Neutrophil (primary cell): ENCODE data around the gene STARD13.

ENCODE experiments used
- H3K27ac ChIP-seq: fragments of 200-600 bp; sonication (generic); 2 replicates; pipeline ENCODE4 v1.5.1; 2016; ENCODE audit warnings: mild to moderate bottlenecking, moderate library complexity
- H3K27me3 ChIP-seq: fragments of 200-600 bp; sonication (generic); 2 replicates; pipeline ENCODE4 v1.6.0; 2016; ENCODE audit warnings: mild to moderate bottlenecking
- H3K36me3 ChIP-seq: fragments of 200-600 bp; sonication (generic); 2 replicates; pipeline ENCODE4 v1.5.1; 2017
- H3K4me1 ChIP-seq, 2 experiments: fragments of 200-600 bp in 1 of 2; sonication (generic) in 1 of 2; 1 replicate in 1 of 2; 2 replicates in 1 of 2; pipeline versions ENCODE4 v1.5.1 to v1.6.1; 2013 to 2016; ENCODE audit warnings: low read depth in 1 of 2, low read length in 1 of 2, mild to moderate bottlenecking in 1 of 2, moderate library complexity in 1 of 2; ENCODE audit not compliant: control insufficient read depth in 1 of 2, insufficient read depth in 1 of 2
- H3K4me3 ChIP-seq, 2 experiments: fragments of 200-600 bp in 1 of 2; sonication (generic) in 1 of 2; 1 replicate in 1 of 2; 2 replicates in 1 of 2; pipeline ENCODE4 v1.5.1; 2013 to 2016; ENCODE audit warnings: low read depth in 1 of 2, low read length in 1 of 2, mild to moderate bottlenecking in 1 of 2, moderate library complexity in 1 of 2
- H3K9me3 ChIP-seq: fragments of 200-600 bp; sonication (generic); 2 replicates; pipeline ENCODE4 v1.5.1; 2016
- CTCF ChIP-seq: fragments of 200-600 bp; sonication (generic); IDR thresholded peaks from 2 replicates; pipeline ENCODE4 v1.5.1; 2016; ENCODE audit warnings: antibody characterized with exemption

The STARD13 gene

GRCh38 chr13:33280279-33280905 is 5.2 kb downstream of the STARD13 start:
- H3K36me3 ChIP-seq: no peaks in the 10 kb centered on the region
- H3K27me3 ChIP-seq: peaks cover 18% of the 10 kb centered on the region
- H3K9me3 ChIP-seq: no peaks in the 10 kb centered on the region
- no peak overlapping the region for H3K4me3 ChIP-seq
- TF ChIP-seq CTCF: no peak
- H3K27ac ChIP-seq: no peak overlapping the region
- H3K4me1 ChIP-seq: peaks cover 7% of the 10 kb centered on the region in 2 experiments

DNA sequence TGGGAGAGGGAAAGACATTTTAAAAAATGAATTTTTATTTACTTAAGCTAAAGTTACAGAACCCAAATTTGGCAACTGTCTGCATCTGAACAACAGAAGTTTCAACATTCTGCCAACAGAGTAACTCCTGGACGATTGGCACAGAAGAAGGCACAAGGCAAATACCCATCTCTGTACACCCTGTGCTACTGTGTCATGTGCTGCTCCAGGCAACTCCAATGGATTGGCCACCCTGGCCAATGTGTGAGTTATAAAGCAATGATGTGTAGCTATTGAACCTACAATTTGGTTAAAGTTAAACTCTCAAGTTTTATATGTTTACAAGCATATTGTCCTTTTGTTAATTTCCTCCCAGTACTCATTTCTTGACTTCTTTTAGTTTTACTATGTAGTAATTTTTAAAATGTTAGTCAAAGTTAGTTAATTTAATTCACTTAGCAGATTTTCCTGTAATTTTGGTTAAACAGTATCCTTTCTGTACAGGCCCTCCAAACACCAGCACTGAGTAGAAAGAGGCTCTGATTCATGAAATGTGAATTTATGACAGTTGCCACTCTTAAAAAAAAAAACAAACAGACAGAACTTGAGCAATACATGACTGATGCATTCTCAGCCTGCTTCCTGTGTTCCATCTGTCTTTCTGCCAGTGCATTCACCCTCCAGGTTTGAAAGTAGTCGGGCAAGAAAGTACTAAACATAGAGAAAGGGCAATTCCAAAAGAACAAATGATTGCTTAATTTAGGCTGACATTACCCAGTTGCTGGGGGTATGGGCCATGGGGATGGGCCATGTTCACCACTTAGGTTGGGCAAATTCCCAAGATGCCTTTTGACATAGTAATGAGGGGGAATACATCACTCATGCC is 5.9 kb downstream of the STARD13 start:
- H3K4me1 ChIP-seq: no peaks in the 10 kb centered on the region
- peaks cover 11% of the 10 kb centered on the region for H3K27me3 ChIP-seq
- H3K36me3 ChIP-seq: no peaks in the 10 kb centered on the region
- no peaks in the 10 kb centered on the region for H3K9me3 ChIP-seq
- no peak overlapping the region for H3K4me3 ChIP-seq
- H3K27ac ChIP-seq: no peak overlapping the region
- TF ChIP-seq CTCF: no peak

DNA sequence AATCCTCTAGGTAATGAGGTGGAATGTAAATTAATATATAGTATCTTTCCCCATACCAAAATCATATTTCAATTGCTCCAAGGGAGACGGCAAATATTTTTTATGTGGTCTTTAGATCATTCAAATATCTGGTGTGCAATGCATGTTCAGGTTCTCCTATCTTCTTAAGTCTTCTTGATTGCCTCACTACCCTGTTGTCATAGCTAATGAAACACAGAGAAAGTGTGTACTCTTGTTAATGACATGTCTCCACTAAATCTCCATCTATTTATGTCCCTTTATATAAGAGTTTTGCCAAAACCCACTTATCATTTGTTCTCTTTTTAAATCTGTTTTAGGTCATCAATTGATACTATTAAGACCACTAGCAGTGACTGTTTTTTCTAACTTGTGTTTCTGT is 6.6 kb downstream of the STARD13 start:
- Histone ChIP-seq H3K4me1 (no peaks in the 10 kb centered on the region), H3K36me3 (no peaks in the 10 kb centered on the region), H3K27ac (no peak overlapping the region), H3K4me3 (no peak overlapping the region), H3K27me3 (peaks cover 4% of the 10 kb centered on the region), H3K9me3 (no peaks in the 10 kb centered on the region)
- no peak for TF ChIP-seq CTCF

DNA sequence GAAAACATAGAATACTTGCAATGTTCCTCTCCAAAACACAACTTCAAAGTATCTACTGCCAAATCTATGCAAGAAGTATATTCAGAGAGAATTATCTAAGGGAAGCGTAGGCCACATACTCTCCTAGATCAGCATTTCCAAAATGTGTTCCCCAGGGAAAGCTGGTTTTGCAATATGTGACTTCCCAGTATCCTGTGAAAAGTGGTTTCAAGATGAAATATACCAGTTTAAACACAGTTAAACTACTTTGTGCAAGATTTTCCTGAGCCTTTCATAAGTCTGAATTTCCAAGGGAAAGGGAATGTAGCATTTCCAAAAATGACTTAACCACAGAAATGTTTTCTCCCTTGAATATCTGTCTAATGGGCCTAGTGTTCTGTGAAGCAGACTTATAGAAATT is 7.6 kb downstream of the STARD13 start:
- H3K4me1 ChIP-seq: no peaks in the 10 kb centered on the region
- no peaks in the 10 kb centered on the region for H3K9me3 ChIP-seq
- H3K4me3 ChIP-seq: no peak overlapping the region
- H3K36me3 ChIP-seq: no peaks in the 10 kb centered on the region
- H3K27ac ChIP-seq: no peak overlapping the region
- no peak for TF ChIP-seq CTCF
- H3K27me3 ChIP-seq: no peaks in the 10 kb centered on the region

GRCh38 chr13:33277037-33277740 is 8.4 kb downstream of the STARD13 start:
- no peaks in the 10 kb centered on the region for H3K9me3 ChIP-seq
- H3K36me3 ChIP-seq: no peaks in the 10 kb centered on the region
- no peak overlapping the region for H3K4me3 ChIP-seq
- no peaks in the 10 kb centered on the region for H3K27me3 ChIP-seq
- H3K27ac ChIP-seq: no peak overlapping the region
- no peak for TF ChIP-seq CTCF
- H3K4me1 ChIP-seq: no peaks in the 10 kb centered on the region
